Hematopoietic multipotent progenitor cell treated with erythropoietin and hydrocortisone succinate and interleukin-3 and kit ligand, for 15 days (in vitro differentiated cells): ENCODE data around the gene MOB3A.
A peak's percentile ranks its signal among the peaks of the same experiment; 100 is the strongest.
"Not testable (repeated sequence)": the region's sequence is repeated elsewhere in the genome, so short reads cannot be mapped to it uniquely, and the experiment has no call there.

Source experiments
- DNase-seq: peaks from one replicate; pipeline ENCODE4 v3.0.0-alpha.2; 2015; ENCODE audit warnings: low spot score

Gene MOB3A

DNA sequence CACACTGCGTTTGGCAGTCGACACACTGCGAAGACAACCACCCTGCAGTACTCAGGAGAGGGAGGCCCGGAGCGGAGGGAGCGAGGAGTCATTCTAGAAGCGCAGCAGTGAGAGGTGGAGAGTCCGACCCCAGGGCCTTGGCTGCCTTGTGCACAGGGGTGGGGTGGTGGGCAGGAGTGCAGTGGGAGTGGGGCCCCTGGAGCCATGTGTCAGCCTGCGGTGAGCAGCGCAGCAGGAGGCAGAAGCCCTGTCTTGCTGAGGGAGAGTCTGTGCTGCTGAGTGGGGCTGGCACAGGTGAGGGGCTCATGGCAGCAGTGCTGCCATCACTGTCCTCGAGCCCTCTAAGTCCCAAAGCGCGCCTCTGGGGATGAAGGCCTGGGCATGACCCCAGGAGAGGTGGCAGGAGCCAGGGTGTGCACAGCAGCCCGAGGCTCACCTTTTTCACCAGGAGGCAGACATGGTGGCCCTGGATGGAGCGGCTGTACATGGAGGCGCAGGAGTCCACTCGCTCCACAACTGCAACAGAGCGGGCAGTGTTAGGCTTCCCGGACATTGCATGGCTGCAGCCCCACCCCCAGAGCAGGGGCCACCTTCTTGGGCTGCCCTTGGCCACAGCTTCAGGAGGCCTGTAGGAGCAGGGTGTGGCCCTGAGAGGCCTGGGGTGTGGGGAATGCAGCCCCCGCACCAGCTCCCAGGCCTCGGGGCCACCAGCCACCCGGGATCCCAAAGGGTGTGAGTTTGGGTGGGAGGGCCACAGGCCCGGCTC is 12.3 kb upstream of the MOB3A start:
- DNase-seq, result no peak

DNA sequence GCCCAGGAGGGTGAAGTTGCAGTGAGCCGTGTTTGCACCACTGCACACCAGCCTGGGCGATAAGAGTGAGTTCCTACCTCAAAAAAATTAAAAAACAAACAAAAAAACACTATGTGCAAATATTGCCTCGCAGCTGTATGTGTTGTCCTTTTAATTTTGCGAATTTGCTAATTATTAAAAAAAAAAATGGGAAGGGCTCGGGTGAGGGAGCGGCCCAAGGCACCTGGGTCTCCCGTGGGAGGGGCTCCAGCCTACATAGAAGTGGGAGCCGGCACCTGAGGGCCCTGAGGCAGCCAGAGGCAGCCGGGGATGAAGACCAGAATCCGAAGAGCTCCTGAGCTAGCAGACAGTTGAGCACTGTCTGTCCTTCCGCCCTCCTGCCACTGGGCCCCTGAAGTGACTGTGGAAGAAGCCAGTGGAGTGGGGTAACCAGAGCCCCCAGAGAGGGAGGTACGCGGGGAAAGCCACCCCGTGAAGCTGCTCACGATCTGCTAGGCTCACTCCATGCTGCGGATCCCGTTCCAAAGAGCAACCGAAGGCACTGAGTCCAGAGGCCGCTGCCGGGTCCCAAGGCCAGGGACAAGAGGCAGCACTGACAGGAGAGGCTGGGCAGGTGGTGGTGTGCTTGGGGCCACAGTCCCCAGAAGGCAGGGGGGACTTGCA is 7.0 kb upstream of the MOB3A start:
- DNase-seq, result no peak

DNA sequence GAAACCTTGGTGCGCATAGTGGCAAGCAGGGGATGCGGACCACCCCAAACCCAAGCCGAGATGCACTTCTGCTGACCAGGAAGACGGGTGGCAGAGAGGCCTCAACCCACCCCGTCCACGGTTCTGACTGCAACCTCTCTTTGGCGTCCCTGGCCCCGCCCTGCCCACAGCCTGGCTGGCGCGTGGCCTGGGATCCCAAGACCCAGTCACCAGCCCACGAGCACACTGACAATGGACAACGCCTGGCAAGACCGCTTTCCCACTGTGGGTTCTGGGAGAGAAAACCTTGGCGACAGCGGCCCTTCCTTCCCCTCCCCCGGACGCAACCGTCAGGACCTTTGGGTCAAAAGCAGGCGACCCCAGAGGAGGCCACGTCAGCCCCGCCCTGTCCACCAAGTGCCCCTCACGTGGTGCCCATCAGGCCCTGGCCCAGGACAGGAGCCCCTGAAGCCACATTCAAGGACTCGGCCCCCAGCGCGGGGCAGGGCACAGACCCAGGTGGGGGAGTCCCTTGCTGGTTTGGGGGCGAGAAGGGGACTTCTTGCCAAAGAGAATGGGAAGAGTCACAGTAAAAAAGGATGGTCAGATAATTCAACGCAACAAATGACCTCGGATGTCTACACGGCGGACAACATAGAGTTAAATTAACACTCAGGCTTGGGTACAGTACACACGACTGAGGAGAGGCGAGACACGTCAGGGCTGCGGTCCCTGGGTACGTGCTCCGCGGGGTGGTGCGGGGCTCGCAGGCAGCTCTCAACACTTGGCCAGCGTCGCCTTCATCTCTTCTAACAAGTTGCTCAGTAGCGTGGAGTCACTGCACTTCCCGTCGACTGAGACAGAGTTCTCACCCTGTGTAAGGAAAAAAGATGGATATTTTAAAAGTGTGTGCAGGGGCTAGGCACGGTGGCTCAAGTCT is 5.5 kb upstream of the MOB3A start:
- DNase-seq, result no peak

DNA sequence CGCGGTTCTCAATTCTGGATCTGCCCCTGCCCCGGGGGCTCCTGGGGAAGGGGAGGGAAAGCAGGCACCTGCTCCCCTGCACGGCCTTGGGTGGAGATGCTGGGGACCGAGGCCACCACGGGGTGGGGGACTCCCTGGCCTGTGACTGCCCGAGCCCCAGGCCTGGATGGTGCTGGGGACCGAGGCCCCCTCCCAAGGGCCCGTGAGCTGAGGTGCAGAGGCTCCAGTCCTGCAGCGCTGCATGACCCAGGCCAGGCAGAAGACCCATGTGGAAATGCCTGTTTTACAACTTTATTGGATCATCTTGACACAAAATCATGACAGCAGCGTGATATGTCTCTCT is 4.6 kb upstream of the MOB3A start:
- DNase-seq, result no peak

DNA sequence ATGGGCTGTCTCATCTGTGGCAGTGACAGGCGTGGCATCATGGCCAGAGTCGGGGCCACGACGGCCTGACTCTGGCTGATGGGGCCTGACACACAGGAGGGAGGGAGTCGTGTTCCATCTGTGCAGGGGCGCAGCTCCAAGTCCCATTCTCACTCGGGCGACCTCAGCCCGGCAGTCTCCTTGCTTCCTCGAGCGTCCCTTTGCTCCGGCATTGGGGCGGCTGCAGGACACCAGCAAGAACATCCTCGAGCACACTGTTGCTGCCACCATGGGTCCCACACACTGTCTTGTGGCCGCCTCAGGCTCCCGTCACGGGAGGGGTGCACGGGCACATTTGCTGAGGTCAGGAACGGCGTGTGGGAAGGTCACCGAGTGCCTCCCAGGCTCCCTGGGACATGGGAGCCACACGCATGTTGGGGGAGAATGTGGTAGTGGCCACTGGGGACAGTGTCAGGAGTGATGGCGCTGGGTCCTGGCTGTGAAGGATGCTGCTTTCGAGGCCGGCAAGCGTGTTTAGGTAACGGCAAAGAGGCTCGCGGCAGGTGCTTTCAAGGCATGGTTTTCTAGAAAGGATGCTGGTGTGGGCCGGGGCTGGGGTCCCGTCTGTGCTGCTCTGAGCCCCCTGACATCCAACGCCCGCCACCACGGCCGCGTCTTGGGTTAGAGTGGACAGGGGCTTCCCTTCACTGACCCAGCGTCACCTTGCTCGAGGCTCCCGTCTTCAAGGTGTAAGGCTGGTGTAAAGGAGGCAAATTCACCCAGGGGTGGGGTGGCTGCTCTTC is 4.0 kb upstream of the MOB3A start:
- DNase-seq, result no peak

DNA sequence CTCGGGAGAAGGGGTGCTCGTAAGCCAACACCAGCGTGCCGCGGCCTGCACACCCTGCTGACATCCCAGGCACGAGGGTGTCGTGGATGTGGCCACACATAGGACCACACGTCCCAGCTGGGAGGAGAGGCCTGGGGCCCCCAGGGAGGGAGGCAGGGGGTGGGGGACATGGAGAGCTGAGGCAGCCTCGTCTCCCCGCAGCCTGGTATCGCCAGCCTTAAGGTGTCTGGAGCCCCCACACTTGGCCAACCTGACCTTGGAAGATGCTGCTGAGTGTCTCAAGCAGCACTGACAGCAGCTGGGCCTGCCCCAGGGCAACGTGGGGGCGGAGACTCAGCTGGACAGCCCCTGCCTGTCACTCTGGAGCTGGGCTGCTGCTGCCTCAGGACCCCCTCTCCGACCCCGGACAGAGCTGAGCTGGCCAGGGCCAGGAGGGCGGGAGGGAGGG is 3.0 kb upstream of the MOB3A start:
- no peak for DNase-seq

DNA sequence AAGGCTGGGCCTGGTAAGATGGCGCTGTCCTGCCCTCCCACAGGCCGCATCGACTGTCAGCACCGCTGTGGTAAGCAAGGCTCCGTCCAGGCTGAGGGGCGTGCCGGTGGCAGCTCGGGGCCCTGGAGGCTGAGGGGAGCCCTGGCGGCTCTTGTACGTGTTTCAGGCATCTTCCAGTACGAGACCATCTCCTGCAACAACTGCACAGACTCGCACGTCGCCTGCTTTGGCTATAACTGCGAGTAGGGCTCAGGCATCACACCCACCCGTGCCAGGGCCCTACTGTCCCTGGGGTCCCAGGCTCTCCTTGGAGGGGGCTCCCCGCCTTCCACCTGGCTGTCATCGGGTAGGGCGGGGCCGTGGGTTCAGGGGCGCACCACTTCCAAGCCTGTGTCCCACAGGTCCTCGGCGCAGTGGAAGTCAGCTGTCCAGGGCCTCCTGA is 1.8 kb upstream of the MOB3A start:
- DNase-seq, result no peak

DNA sequence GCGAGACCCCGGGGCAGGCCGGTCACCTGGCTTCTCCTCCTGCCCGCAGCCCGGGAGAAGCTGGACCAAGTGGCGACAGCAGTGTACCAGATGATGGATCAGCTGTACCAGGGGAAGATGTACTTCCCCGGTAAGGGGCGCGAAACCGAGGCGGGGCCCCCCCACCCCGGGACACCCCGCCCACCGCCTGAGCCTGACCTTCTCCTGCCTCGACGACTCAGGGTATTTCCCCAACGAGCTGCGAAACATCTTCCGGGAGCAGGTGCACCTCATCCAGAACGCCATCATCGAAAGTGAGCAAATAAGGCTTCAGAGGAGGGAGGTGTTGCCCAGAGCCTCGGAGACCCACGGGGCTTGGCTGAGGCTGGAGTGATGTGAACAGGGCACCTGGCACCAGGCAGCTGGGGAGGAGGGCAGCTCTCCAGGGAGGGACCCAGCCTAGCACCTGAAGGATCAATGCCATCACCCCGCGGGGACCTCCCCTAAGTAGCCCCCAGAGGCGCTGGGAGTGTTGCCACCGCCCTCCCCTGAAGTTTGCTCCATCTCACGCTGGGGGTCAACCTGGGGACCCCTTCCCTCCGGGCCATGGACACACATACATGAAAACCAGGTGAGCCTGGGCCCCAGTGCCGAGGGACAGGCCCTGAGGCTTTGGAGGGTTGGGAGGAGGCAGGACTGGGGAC is 1.2 kb upstream of the MOB3A start:
- no peak for DNase-seq

DNA sequence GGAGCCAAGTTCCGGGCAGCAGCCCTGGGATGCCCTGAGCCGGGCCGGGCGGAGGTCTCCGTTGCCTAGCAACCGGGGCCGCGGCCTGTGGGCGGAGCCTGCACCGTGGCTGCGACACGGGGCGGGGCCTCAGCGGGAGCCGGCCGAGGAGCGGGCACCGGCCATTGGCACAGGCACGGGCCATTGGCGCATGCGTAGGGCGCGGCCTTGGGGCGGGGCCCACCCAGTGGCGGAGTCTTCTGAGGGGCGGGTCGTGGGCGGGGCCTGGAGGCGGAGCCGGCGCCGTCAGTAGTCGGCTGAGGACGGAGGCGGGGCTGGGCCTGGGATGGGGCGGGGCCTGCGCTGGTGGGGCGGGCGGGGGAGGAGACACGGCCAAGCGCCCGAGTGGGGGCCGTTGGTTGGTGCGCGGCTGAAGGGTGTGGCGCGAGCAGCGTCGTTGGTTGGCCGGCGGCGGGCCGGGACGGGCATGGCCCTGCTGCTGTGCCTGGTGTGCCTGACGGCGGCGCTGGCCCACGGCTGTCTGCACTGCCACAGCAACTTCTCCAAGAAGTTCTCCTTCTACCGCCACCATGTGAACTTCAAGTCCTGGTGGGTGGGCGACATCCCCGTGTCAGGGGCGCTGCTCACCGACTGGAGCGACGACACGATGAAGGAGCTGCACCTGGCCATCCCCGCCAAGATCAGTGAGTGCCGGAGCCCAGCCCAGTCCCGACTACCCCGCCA is 515 bp upstream of the MOB3A start, which contains the start of gene IZUMO4:
IZUMO4 (plus strand) TSS at position 436 of the 723 bp plus-strand sequence; CDS start at position 467, 31 bp downstream.
- DNase-seq, result peak; percentile 98

DNA sequence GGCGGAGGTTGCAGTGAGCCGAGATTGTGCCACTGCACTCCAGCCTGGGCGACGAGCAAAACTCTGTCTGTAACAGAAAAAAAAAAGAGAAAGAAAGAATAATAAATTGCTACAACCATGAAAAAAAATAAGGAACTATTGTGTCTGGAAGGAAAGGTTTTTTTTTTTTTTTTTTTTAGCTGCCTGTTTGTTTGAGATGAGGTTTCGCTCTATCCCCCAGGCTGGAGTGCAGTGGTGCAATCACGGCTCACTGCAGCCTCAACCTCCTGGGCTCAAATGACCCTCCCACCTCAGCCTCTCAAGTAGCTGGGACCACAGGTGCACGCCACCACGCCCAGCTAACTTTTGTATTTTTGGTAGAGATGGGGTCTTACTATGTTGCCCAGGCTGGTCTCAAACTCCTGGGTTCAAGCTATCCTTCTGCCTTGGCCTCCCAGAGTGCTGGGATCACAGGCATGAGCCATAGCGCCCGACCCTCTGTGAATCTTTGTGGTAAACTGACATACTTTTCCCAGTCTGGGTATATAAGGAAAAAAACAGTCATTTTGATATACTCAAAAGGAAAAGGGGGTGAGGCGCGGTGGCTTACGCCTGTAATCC is 4.1 kb downstream of the MOB3A start:
- DNase-seq, result not testable (repeated sequence)

DNA sequence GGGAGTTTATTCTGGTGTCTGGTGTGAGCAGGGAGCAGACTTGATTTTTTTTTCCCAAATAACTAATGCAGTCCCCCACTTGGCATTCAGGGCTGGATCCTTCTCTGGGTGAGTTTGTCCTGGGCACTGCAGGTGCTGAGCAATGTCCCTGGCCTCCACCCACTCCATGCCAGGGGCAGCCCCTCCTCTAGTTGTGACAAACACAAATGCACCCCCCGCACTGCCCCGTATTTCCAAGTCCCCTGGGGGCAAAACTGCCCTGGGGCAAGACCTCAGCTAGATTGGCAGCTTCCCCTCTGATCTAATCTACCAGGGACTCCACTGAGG is 6.4 kb downstream of the MOB3A start:
- DNase-seq, result no peak

DNA sequence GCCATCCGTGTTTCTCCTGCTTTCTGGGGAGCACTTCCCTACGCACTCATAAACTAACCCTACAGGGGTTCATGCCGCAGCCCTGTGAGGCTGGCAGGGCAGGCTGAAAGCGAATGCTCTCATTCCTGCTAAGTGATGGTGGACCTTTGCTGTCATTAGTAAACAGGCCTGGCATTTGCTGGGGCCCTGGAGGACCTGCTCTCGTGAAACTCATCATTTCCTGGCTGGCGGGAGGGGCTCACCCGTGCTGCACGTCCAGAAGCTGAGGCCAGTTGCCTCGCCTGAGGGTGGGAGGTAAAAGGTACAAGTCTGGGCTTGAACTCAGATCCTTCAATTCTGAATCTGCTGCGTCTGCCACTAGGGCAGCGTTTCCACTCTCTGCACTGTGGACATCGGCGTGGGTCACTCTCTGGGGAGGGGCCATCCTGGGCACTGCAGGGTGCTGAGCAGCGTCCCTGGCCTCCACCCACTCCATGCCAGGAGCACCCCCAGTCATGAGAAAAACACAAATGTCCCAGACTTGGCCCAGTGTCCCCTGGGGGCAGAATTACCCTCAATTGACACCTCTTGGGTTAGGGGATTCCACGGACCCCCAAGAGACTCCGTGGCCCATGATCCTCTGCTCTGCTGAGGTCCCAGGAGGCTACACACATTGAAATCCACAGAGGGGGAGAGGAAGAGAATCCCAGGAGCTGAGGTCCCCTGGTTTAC is 7.0 kb downstream of the MOB3A start:
- no peak for DNase-seq

DNA sequence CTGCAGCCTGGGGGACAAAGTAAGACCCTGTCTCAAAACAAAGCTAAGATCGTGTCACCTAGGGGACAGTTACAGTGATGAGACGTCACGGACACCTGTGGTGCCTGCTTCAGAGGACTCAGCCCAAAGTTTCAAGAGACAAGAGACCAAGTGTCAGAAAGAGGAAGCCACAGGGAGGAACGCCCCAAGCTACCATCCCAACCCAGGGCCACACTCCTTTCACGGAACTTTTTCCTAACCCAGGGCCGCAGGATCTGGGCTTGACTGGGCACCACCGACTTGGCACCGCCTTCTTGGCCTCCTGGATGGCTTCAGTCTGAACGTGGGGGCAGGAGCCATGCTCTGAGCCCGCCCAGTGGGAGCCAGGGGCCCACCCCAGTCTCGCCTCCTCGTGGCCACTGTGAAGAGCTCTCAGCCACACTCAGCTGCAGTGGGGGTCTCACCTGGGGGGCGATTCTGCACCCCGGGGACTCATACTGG is 8.5 kb downstream of the MOB3A start:
- no peak for DNase-seq

DNA sequence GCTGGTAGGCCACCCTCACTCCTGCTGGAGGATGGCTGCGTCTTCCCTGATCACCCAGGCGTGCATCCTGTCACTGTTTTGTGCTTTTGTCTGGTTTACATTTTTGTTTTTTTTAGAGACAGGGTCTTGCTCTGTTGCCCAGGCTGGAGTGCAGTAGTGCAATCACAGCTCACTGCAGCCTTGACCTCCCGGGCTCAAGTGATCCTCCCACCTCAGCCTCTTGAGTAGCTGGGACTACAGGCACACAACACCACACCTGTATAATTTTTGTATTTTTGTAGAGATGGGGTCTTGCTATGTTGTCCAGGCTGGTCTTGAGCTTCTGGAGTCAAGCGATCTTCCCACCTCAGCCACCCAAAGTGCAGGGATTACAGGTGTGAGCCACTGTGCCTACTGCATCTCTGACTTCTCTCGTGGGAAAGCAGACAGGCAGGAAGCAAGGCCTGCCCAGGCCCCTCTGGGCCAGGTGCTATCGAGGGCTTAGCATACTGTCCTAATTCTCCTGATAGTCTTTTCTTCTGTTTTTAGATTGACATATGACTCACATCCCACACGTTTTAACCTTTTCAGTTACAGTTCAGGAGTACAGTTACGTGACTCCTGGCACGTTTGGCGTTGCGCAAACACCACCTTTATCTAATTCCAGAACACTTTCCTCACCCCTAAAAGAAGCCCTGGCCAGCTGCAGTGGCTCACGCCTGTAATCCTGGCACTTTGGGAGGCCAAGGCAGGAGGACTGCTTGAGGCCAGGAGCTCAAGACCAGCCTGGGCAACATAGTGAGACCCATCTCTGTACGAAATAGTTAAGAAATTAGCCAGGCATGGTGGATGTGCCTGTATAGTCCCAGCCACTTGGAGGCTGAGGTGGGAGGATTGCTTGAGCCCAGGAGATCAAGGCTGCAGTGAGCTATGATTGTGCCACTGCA is 9.2 kb downstream of the MOB3A start:
- DNase-seq, result not testable (repeated sequence)

DNA sequence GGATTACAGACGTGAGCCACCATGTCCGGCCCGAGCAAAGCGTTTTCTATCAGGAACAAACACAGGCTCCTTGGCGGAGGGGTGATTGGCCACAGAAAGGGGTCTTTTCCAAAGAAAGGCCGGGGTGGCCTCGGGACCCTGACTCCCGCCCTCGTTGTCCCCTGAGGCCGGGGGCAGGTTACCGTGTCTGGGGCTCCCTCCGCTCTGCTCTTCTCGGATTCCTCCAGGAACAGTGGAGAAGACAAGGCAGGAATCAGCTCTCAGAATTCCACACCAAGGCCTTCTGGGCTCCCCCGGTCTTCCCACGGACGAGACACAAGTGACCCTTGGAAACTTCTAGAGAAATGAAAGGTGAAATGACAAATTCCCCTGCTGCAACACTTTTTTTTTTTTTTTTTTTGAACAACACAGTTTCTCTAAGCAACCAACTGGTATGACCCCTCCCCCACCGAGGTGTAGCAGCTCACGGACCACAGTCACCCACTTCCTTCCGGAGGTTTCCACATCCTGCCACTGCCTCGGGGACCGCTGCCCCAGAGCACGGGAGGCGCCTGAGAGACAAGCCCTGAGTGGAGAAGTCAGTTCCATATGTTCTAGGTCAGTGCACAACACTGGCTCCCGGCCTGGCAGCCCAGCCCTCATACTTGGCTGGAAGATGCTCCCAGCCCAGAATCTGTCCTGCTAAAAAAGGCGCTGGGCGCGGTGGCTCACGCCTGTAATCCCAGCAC is 11.0 kb downstream of the MOB3A start:
- no peak for DNase-seq

DNA sequence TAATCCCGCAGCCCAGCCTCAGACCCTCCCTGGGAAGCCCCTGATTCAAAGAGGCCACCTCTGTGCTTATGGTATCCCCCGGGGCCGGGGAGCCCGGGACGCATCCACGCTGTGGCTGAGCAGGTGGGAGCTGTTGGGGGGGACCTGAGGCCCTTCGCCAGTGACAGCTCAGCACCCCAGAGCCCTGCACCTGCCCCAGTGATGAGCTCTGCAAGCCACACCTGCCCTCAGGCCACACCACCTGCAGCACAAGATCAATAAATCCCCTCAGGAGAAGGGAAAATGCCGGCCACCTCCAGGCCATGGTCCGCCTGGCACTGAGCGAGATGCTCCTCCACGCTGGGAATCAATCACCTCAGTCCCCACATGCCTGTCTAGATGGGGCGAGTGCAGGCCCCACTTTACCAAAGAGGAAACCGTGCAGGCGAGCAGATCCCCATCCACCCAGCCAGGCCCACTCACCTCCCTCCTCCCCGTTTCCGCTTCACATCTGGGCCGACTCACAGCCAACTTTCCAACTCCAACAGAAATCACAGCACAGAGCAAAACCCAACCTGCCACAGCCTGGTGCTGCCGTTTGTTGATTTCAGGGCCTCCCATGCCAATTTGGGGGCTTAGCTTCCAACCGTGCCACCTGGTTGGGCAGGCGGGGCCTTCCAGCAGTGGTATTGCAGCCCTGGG is 12.8 kb downstream of the MOB3A start:
- no peak for DNase-seq
